ENCODE data around the gene U2AF2.

U2AF2 gene

GRCh38 chr19:55689411-55690108 lies 34.7 kb downstream of the U2AF2 start:
- DNase-seq (ENCODE audit: low read depth in 2 of 2): no peak

- no peak for DNase-seq (ENCODE audit: low read depth in 2 of 2)
These were observed 35.4 kb downstream of the U2AF2 start for GRCh38 chr19:55690109-55690768.

- no peak for DNase-seq (ENCODE audit: low read depth in 2 of 2)
These were observed 36.1 kb downstream of the U2AF2 start for GRCh38 chr19:55690769-55691545.

- DNase-seq (ENCODE audit: low read depth in 2 of 2): no peak
These were observed 37.0 kb downstream of the U2AF2 start for GRCh38 chr19:55691561-55692481.

GRCh38 chr19:55692681-55693081 lies 37.8 kb downstream of the U2AF2 start:
- no peak for DNase-seq (ENCODE audit: low read depth in 2 of 2)

- DNase-seq (ENCODE audit: low read depth in 2 of 2): no peak
These were observed 38.6 kb downstream of the U2AF2 start for GRCh38 chr19:55693336-55693974.

- no peak for DNase-seq (ENCODE audit: low read depth in 2 of 2)
These were observed 39.4 kb downstream of the U2AF2 start for GRCh38 chr19:55694241-55694655.

- no peak for DNase-seq (ENCODE audit: low read depth in 2 of 2)
These were observed 40.0 kb downstream of the U2AF2 start for GRCh38 chr19:55694656-55695491.

GRCh38 chr19:55695511-55696290 lies 40.9 kb downstream of the U2AF2 start:
- no peak for DNase-seq (ENCODE audit: low read depth in 2 of 2)

- DNase-seq (ENCODE audit: low read depth in 2 of 2): no peak
These were observed 41.6 kb downstream of the U2AF2 start for GRCh38 chr19:55696301-55697068.

- DNase-seq (ENCODE audit: low read depth in 2 of 2): no peak
These were observed 42.2 kb downstream of the U2AF2 start for GRCh38 chr19:55697069-55697440.

GRCh38 chr19:55697698-55698097 lies 42.9 kb downstream of the U2AF2 start:
- DNase-seq (ENCODE audit: low read depth in 2 of 2): no peak

- DNase-seq (ENCODE audit: low read depth in 2 of 2): no peak
These were observed 43.4 kb downstream of the U2AF2 start for GRCh38 chr19:55698256-55698655.

GRCh38 chr19:55699221-55699620 lies 44.4 kb downstream of the U2AF2 start:
- no peak for DNase-seq (ENCODE audit: low read depth in 2 of 2)

GRCh38 chr19:55700813-55701212 lies 46.0 kb downstream of the U2AF2 start:
- no peak for DNase-seq (ENCODE audit: low read depth in 2 of 2)

GRCh38 chr19:55702131-55702627 lies 47.3 kb downstream of the U2AF2 start:
- no peak for DNase-seq (ENCODE audit: low read depth in 2 of 2)

GRCh38 chr19:55703790-55704215 lies 49.0 kb downstream of the U2AF2 start:
- DNase-seq (ENCODE audit: low read depth in 2 of 2): peak in 1 of 2 donors; percentile 22

- DNase-seq (ENCODE audit: low read depth in 2 of 2): no peak
These were observed 49.8 kb downstream of the U2AF2 start for GRCh38 chr19:55704494-55705245.

Data from stimulated activated CD8-positive, alpha-beta memory T cell treated with anti-CD3 and anti-CD28 coated beads, Interleukin-7, amount 100 ng/mL, for 4 hours (primary cell).